Islet of Langerhans (tissue), 1 donor: Measurements from ENCODE around the gene APBB2.

Experiments
- FAIRE-seq: peaks from one replicate; lab custom pipeline; 2011; peaks lifted over from hg19 to GRCh38; lab: Jason Lieb, UNC

Gene APBB2

GRCh38 chr4:41098093-41099048 is 116.0 kb downstream of the APBB2 start:
- FAIRE-seq = no peak

GRCh38 chr4:41095973-41096372 is 118.4 kb downstream of the APBB2 start:
- FAIRE-seq = no peak

GRCh38 chr4:41095192-41095872 is 119.0 kb downstream of the APBB2 start:
- FAIRE-seq = no peak

- no peak for FAIRE-seq
Measured at GRCh38 chr4:41092128-41092527, 122.2 kb downstream of the APBB2 start.

GRCh38 chr4:41081847-41082246 is 132.5 kb downstream of the APBB2 start:
- FAIRE-seq = no peak

- no peak for FAIRE-seq
Measured at GRCh38 chr4:41080976-41081375, 133.4 kb downstream of the APBB2 start.

- no peak for FAIRE-seq
Measured at GRCh38 chr4:41079881-41080560, 134.3 kb downstream of the APBB2 start.

- FAIRE-seq = no peak
Measured at GRCh38 chr4:41077628-41078027, 136.7 kb downstream of the APBB2 start.

- FAIRE-seq = no peak
Measured at GRCh38 chr4:41076481-41076880, 137.9 kb downstream of the APBB2 start.

- no peak for FAIRE-seq
Measured at GRCh38 chr4:41074215-41074614, 140.1 kb downstream of the APBB2 start.

- no peak for FAIRE-seq
Measured at GRCh38 chr4:41072021-41072777, 142.1 kb downstream of the APBB2 start.

- FAIRE-seq = no peak
Measured at GRCh38 chr4:41070516-41071281, 143.6 kb downstream of the APBB2 start.

- no peak for FAIRE-seq
Measured at GRCh38 chr4:41069838-41070237, 144.5 kb downstream of the APBB2 start.

- FAIRE-seq = no peak
Measured at GRCh38 chr4:41069257-41069656, 145.1 kb downstream of the APBB2 start.

- FAIRE-seq = no peak
Measured at GRCh38 chr4:41067369-41067768, 147.0 kb downstream of the APBB2 start.

GRCh38 chr4:41066049-41066448 is 148.3 kb downstream of the APBB2 start:
- no peak for FAIRE-seq

GRCh38 chr4:41065434-41066006 is 148.8 kb downstream of the APBB2 start:
- FAIRE-seq = no peak

- FAIRE-seq = no peak
Measured at GRCh38 chr4:41064953-41065352, 149.4 kb downstream of the APBB2 start.

- FAIRE-seq = no peak
Measured at GRCh38 chr4:41061482-41062185, 152.7 kb downstream of the APBB2 start.
